CD14-positive monocyte (primary cell): ENCODE data around the gene MRPS35. TPM values are rescaled to one million over a fixed set of nuclear protein-coding genes. Genes with fewer than 3 reads are reported as not detected.

Source experiments
- DNase-seq, 3 donors: peaks; one replicate each; pipeline ENCODE4 v3.0.0-alpha.2; 2011 to 2022
- H2AFZ ChIP-seq: 2 replicates; pipeline ENCODE4 v1.6.0; 2012; ENCODE audit warnings: mild to moderate bottlenecking, low read depth, low read length, inconsistent platforms; ENCODE audit not compliant: insufficient read depth, poor library complexity, severe bottlenecking
- H3K27ac ChIP-seq, 2 donors: 1 replicate in 1 of 2; 2 replicates in 1 of 2; pipeline ENCODE4 v1.5.1; 2012 to 2013; ENCODE audit warnings: low read length in 2 of 2, control low read depth in 1 of 2, inconsistent platforms in 1 of 2, low read depth in 1 of 2, mild to moderate bottlenecking in 1 of 2
- H3K27me3 ChIP-seq, 2 donors: one replicate each; pipeline versions ENCODE4 v1.6.0 to v1.6.1; 2011 to 2013; ENCODE audit warnings: low read length in 2 of 2; ENCODE audit not compliant: control insufficient read depth in 2 of 2, insufficient read depth in 2 of 2
- H3K36me3 ChIP-seq, 2 donors: replicated peaks in 1 of 2; 1 replicate in 1 of 2; 2 replicates in 1 of 2; pipeline versions ENCODE4 v1.5.1 to v1.6.1; 2012 to 2013; ENCODE audit warnings: low read length in 2 of 2, control low read depth in 1 of 2, inconsistent platforms in 1 of 2, mild to moderate bottlenecking in 1 of 2; ENCODE audit not compliant: insufficient read depth in 2 of 2, control insufficient read depth in 1 of 2
- H3K4me1 ChIP-seq, 2 donors: 1 replicate in 1 of 2; 2 replicates in 1 of 2; pipeline versions ENCODE4 v1.5.1 to v1.6.1; 2012 to 2013; ENCODE audit warnings: low read length in 2 of 2, control low read depth in 1 of 2, inconsistent platforms in 1 of 2, mild to moderate bottlenecking in 1 of 2, moderate library complexity in 1 of 2; ENCODE audit not compliant: insufficient read depth in 2 of 2, control insufficient read depth in 1 of 2
- H3K4me2 ChIP-seq: replicated peaks from 2 replicates; pipeline ENCODE3; 2012; ENCODE audit warnings: low read length, moderate library complexity, mild to moderate bottlenecking; ENCODE audit not compliant: poor library complexity, severe bottlenecking; ENCODE audit errors: extremely low read depth
- H3K4me3 ChIP-seq, 3 experiments: fragments of 200-600 bp in 1 of 3; sonication (generic) in 1 of 3; replicated peaks in 1 of 3; 1 replicate in 2 of 3; 2 replicates in 1 of 3; pipeline ENCODE4 v1.5.1; 2011 to 2013; ENCODE audit warnings: low read length in 3 of 3, mild to moderate bottlenecking in 3 of 3, control low read depth in 2 of 3, low read depth in 2 of 3, inconsistent platforms in 1 of 3, moderate library complexity in 1 of 3
- H3K79me2 ChIP-seq: 2 replicates; pipeline ENCODE4 v1.6.0; 2012; ENCODE audit warnings: mild to moderate bottlenecking, control low read depth, inconsistent platforms, low read length, moderate library complexity; ENCODE audit not compliant: insufficient read depth
- H3K9ac ChIP-seq: 2 replicates; pipeline ENCODE4 v1.6.0; 2017; ENCODE audit warnings: low read length, mild to moderate bottlenecking; ENCODE audit not compliant: insufficient read depth, poor library complexity, severe bottlenecking
- H3K9me3 ChIP-seq, 2 donors: replicated peaks in 1 of 2; 1 replicate in 1 of 2; 2 replicates in 1 of 2; pipeline versions ENCODE4 v1.5.1 to v1.6.1; 2012 to 2013; ENCODE audit warnings: low read length in 2 of 2, control low read depth in 1 of 2; ENCODE audit not compliant: control insufficient read depth in 1 of 2, insufficient read depth in 1 of 2
- H4K20me1 ChIP-seq: 2 replicates; pipeline ENCODE4 v1.6.0; 2012; ENCODE audit warnings: mild to moderate bottlenecking, low read length, control low read depth, moderate library complexity; ENCODE audit not compliant: insufficient read depth
- H3K27ac Mint-ChIP-seq, 7 donors: one replicate each; pipeline ENCODE4 v1.8.0; 2020; ENCODE audit warnings: mild to moderate bottlenecking in 7 of 7, mixed read lengths in 7 of 7, moderate library complexity in 6 of 7, inconsistent platforms in 2 of 7
- H3K27me3 Mint-ChIP-seq, 3 donors: one replicate each; pipeline ENCODE4 v1.8.0; 2021 to 2022; ENCODE audit warnings: low read depth in 3 of 3, mild to moderate bottlenecking in 3 of 3, mixed read lengths in 3 of 3, moderate library complexity in 3 of 3, inconsistent platforms in 1 of 3
- H3K36me3 Mint-ChIP-seq, 2 donors: one replicate each; pipeline ENCODE4 v1.8.0; 2020; ENCODE audit warnings: mixed read lengths in 2 of 2, inconsistent platforms in 1 of 2, mild to moderate bottlenecking in 1 of 2
- H3K4me1 Mint-ChIP-seq: one replicate; pipeline ENCODE4 v1.8.0; 2020; ENCODE audit warnings: mild to moderate bottlenecking, mixed read lengths
- H3K4me3 Mint-ChIP-seq, 2 donors: one replicate each; pipeline ENCODE4 v1.8.0; 2020; ENCODE audit warnings: mild to moderate bottlenecking in 2 of 2, mixed read lengths in 2 of 2, moderate library complexity in 1 of 2
- H3K9me3 Mint-ChIP-seq, 7 donors: one replicate each; pipeline ENCODE4 v1.8.0; 2020 to 2022; ENCODE audit warnings: mixed read lengths in 7 of 7, mild to moderate bottlenecking in 6 of 7, moderate library complexity in 6 of 7, inconsistent platforms in 2 of 7
- CTCF ChIP-seq: fragments of 200-600 bp; IDR thresholded peaks from one replicate; pipeline ENCODE4 v1.8.0; 2022; ENCODE audit warnings: antibody characterized with exemption, mild to moderate bottlenecking
- WGBS: methylation state at CpG from one replicate; pipeline ENCODE4 v1.1.5; 2013; ENCODE audit warnings: missing lambda C conversion rate; ENCODE audit not compliant: insufficient coverage; 5-methylcytosine and 5-hydroxymethylcytosine counted together
- intact Hi-C, 2 donors: fragments of 100-400 bp; cut with micrococcal nuclease; formaldehyde crosslinking; loops; one replicate each; pipeline versions ENCODE4 v1.15.0 to v1.15.1; 2023
- polyA plus RNA-seq, 3 donors: library from polyadenylated mRNA; depleted of rRNA in 1 of 3; unstranded in 2 of 3; stranded (reverse) in 1 of 3; fragments of 300-500 nt in 2 of 3; fragments of >200 nt in 1 of 3; fragmentation: Illumina TruSeq in 2 of 3; gene quantifications; 1 replicate in 2 of 3; 2 replicates in 1 of 3; pipeline ENCODE4 v1.2.3, GENCODE V29; 2012 to 2021

The MRPS35 gene
- polyA plus RNA-seq, 3 donors: 16.6 to 51.8 (median 46.1) TPM

GRCh38 chr12:27790179-27790578, 79.5 kb downstream of the MRPS35 start:
- H2AFZ ChIP-seq: no peak overlapping the region
- no peaks in the 10 kb centered on the region for H3K9me3 ChIP-seq
- Mint-ChIP-seq H3K36me3 (peaks cover 53 to 63% of the 10 kb centered on the region in 2 donors), H3K4me1 (peaks cover 11% of the 10 kb centered on the region), H3K27ac (no peak overlapping the region), H3K27me3 (no peaks in the 10 kb centered on the region), H3K9me3 (no peaks in the 10 kb centered on the region), H3K4me3 (no peak overlapping the region)
- H3K27ac ChIP-seq: no peak overlapping the region
- H4K20me1 ChIP-seq: no peaks in the 10 kb centered on the region
- peaks cover 10 to 13% of the 10 kb centered on the region in 2 donors for H3K4me1 ChIP-seq
- TF ChIP-seq CTCF: no peak
- H3K4me3 ChIP-seq: no peak overlapping the region
- H3K27me3 ChIP-seq: no peaks in the 10 kb centered on the region
- H3K36me3 ChIP-seq: peaks cover 37 to 61% of the 10 kb centered on the region in 2 donors
- no peak for DNase-seq
- intact Hi-C loops: no loop called here
- peaks cover 27% of the 10 kb centered on the region for H3K79me2 ChIP-seq
- H3K9ac ChIP-seq: no peak overlapping the region
- no peak overlapping the region for H3K4me2 ChIP-seq
- 100% methylated on average over 1 of the region's 2 CpGs for WGBS

GRCh38 chr12:27794818-27795584, 84.4 kb downstream of the MRPS35 start:
- H3K4me1 Mint-ChIP-seq: no peaks in the 10 kb centered on the region
- peak overlapping the region in 1 of 7 donors; percentile 35 for H3K27ac Mint-ChIP-seq
- Histone ChIP-seq H3K36me3 (peaks cover 55 to 90% of the 10 kb centered on the region in 2 donors), H3K9me3 (no peaks in the 10 kb centered on the region), H3K4me3 (no peak overlapping the region), H4K20me1 (no peaks in the 10 kb centered on the region), H3K27me3 (no peaks in the 10 kb centered on the region), H3K4me1 (no peaks in the 10 kb centered on the region), H3K79me2 (peaks cover 3% of the 10 kb centered on the region), H3K27ac (no peak overlapping the region), H3K4me2 (no peak overlapping the region), H3K9ac (no peak overlapping the region), H2AFZ (no peak overlapping the region)
- intact Hi-C loops: no loop called here
- no peak overlapping the region for H3K4me3 Mint-ChIP-seq
- TF ChIP-seq CTCF: no peak
- H3K27me3 Mint-ChIP-seq: no peaks in the 10 kb centered on the region
- peaks cover 68 to 87% of the 10 kb centered on the region in 2 donors for H3K36me3 Mint-ChIP-seq
- DNase-seq: no peak
- H3K9me3 Mint-ChIP-seq: no peaks in the 10 kb centered on the region
- 100% methylated on average over 2 of the region's 6 CpGs for WGBS
